Parathyroid adenoma (tissue), 2 donors: ENCODE measurements around the gene IFIT1.
A peak's percentile ranks its signal among the peaks of the same experiment; 100 is the strongest.
"Not testable (repeated sequence)": the region's sequence is repeated elsewhere in the genome, so short reads cannot be mapped to it uniquely, and the experiment has no call there.

Experiments used
- H2AFZ ChIP-seq: fragments of 300-600 bp; sonication (generic); one replicate; pipeline ENCODE4 v1.7.0; 2017; ENCODE audit warnings: antibody characterized with exemption, mild to moderate bottlenecking
- H3K27ac ChIP-seq: fragments of 300-600 bp; sonication (generic); one replicate; pipeline ENCODE4 v1.7.0; 2017
- H3K27me3 ChIP-seq: fragments of 300-600 bp; sonication (generic); one replicate; pipeline ENCODE4 v1.7.0; 2017; ENCODE audit warnings: low read length; ENCODE audit not compliant: control insufficient read depth, insufficient read depth
- H3K36me3 ChIP-seq: fragments of 300-600 bp; sonication (generic); one replicate; pipeline ENCODE4 v1.7.0; 2017; ENCODE audit warnings: low read length; ENCODE audit not compliant: control insufficient read depth, insufficient read depth
- H3K4me1 ChIP-seq: fragments of 300-600 bp; sonication (generic); one replicate; pipeline ENCODE4 v1.7.0; 2017; ENCODE audit warnings: control low read depth
- H3K4me2 ChIP-seq: fragments of 300-600 bp; sonication (generic); one replicate; pipeline ENCODE4 v1.7.0; 2017; ENCODE audit warnings: low read length
- H3K4me3 ChIP-seq: fragments of 300-600 bp; sonication (generic); one replicate; pipeline ENCODE4 v1.7.0; 2017; ENCODE audit warnings: low read depth, low read length
- H3K79me2 ChIP-seq: fragments of 300-600 bp; sonication (generic); one replicate; pipeline ENCODE4 v1.7.0; 2017; ENCODE audit warnings: control low read depth
- H3K9ac ChIP-seq: fragments of 300-600 bp; sonication (generic); one replicate; pipeline ENCODE4 v1.7.0; 2017; ENCODE audit warnings: mild to moderate bottlenecking
- H3K9me3 ChIP-seq: fragments of 300-600 bp; sonication (generic); one replicate; pipeline ENCODE4 v1.7.0; 2017; ENCODE audit warnings: low read length; ENCODE audit not compliant: control insufficient read depth
- TF ChIP-seq, protein P1 (sequence below): fragments of 300-600 bp; sonication (generic); IDR thresholded peaks from one replicate; pipeline ENCODE4 v1.7.0; 2017; ENCODE audit warnings: antibody characterized with exemption, mild to moderate bottlenecking
- donor health status: primary hyperparathyroidism.

The IFIT1 gene

DNA sequence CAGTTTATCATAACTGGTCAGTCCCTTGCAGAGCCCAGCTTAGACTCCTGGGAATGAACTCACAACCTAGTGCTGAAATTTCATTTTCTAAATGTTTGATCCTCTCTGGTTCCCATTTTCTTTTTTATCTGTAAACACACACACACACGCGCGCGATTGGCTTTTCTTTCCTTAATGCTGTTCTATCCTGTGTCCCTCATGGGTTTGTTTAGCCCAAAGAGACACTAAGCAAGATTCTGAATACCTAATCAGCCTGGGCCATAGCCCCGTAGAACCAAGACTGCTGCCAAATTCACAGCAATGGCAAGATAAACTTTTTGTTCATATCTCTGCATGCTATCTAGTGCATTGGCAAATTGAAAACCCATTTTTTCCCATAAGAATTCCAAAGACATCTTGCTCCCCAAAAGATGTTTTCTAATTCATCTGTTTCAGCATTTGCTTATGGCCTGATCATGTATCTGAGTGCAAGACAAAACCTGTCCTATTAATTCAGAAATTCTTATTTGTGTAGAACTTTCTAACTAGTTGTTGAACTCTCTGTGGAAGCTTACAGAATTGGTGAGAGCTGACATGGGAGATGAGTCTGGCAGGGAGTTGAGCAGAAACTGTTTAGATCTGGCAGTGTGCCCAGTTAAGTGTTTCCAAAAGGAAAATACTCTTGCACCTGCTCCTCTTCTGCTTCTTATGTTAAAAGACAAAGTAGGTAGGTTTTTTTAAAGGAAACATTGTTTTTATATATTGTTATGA, 1.8 kb upstream of the IFIT1 start:
- H3K4me3 ChIP-seq: no peak overlapping the region
- no peak overlapping the region for H3K27ac ChIP-seq
- peaks cover 6% of the 10 kb centered on the region for H3K79me2 ChIP-seq
- no peaks in the 10 kb centered on the region for H3K9me3 ChIP-seq
- H3K4me1 ChIP-seq: peaks cover 9% of the 10 kb centered on the region
- no peaks in the 10 kb centered on the region for H3K36me3 ChIP-seq
- H3K27me3 ChIP-seq: no peaks in the 10 kb centered on the region
- peak overlapping the region; percentile 49 for H2AFZ ChIP-seq
- H3K9ac ChIP-seq: no peak overlapping the region
- no peak overlapping the region for H3K4me2 ChIP-seq
- TF ChIP-seq, protein P1, sequence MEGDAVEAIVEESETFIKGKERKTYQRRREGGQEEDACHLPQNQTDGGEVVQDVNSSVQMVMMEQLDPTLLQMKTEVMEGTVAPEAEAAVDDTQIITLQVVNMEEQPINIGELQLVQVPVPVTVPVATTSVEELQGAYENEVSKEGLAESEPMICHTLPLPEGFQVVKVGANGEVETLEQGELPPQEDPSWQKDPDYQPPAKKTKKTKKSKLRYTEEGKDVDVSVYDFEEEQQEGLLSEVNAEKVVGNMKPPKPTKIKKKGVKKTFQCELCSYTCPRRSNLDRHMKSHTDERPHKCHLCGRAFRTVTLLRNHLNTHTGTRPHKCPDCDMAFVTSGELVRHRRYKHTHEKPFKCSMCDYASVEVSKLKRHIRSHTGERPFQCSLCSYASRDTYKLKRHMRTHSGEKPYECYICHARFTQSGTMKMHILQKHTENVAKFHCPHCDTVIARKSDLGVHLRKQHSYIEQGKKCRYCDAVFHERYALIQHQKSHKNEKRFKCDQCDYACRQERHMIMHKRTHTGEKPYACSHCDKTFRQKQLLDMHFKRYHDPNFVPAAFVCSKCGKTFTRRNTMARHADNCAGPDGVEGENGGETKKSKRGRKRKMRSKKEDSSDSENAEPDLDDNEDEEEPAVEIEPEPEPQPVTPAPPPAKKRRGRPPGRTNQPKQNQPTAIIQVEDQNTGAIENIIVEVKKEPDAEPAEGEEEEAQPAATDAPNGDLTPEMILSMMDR: no peak

GRCh38 chr10:89391226-89391576, 1.2 kb upstream of the IFIT1 start:
- H3K27ac ChIP-seq, H3K9me3 ChIP-seq, H3K4me2 ChIP-seq, H3K79me2 ChIP-seq, H3K4me3 ChIP-seq, H3K36me3 ChIP-seq, H3K4me1 ChIP-seq, H3K9ac ChIP-seq, H3K27me3 ChIP-seq, H2AFZ ChIP-seq: not testable (repeated sequence)

GRCh38 chr10:89392974-89393373, 551 bp downstream of the IFIT1 start:
- peak overlapping the region; percentile 73 for H3K4me2 ChIP-seq
- peak overlapping the region; percentile 77 for H3K4me3 ChIP-seq
- H3K27ac ChIP-seq: peak overlapping the region; percentile 79
- no peaks in the 10 kb centered on the region for H3K27me3 ChIP-seq
- H3K36me3 ChIP-seq: no peaks in the 10 kb centered on the region
- no peak overlapping the region for H3K9ac ChIP-seq
- TF ChIP-seq, protein P1: no peak
- H3K4me1 ChIP-seq: peaks cover 9% of the 10 kb centered on the region
- no peaks in the 10 kb centered on the region for H3K9me3 ChIP-seq
- peaks cover 12% of the 10 kb centered on the region for H3K79me2 ChIP-seq
- peak overlapping the region; percentile 81 for H2AFZ ChIP-seq

DNA sequence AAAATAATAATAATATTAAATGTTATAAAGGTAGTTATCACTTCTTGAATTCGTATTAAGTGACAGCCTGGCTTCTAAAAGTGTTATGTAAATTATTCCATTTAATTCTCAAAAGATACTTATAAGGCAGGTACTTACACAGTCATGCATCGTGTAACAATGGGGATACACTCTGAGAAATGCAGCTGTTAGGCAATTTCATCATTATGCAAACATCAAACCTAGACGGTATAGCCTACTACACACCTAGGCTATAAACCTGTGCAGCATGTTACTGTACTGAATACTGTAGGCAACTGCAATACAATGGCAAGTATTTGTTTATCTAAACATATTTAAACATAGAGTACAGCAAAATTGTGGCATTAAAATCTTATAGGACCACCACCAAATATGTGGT, 1.5 kb downstream of the IFIT1 start:
- Histone ChIP-seq H3K27ac (no peak overlapping the region), H3K79me2 (peaks cover 14% of the 10 kb centered on the region), H3K9ac (no peak overlapping the region)

GRCh38 chr10:89395141-89395540, 2.7 kb downstream of the IFIT1 start:
- no peak overlapping the region for H3K9ac ChIP-seq
- no peaks in the 10 kb centered on the region for H3K27me3 ChIP-seq
- peaks cover 9% of the 10 kb centered on the region for H3K4me1 ChIP-seq
- H3K4me3 ChIP-seq: no peak overlapping the region
- no peak overlapping the region for H3K4me2 ChIP-seq
- H3K36me3 ChIP-seq: no peaks in the 10 kb centered on the region
- no peak overlapping the region for H3K27ac ChIP-seq
- no peaks in the 10 kb centered on the region for H3K9me3 ChIP-seq
- TF ChIP-seq, protein P1: no peak
- no peak overlapping the region for H2AFZ ChIP-seq
- H3K79me2 ChIP-seq: peaks cover 14% of the 10 kb centered on the region

More for the DNA sequence above, 1.5 kb downstream of the IFIT1 start:
- H3K27me3 ChIP-seq: no peaks in the 10 kb centered on the region
- H3K36me3 ChIP-seq: no peaks in the 10 kb centered on the region
- peaks cover 9% of the 10 kb centered on the region for H3K4me1 ChIP-seq
- peak overlapping the region; percentile 0 for H3K4me3 ChIP-seq
- no peak overlapping the region for H2AFZ ChIP-seq
- H3K4me2 ChIP-seq: no peak overlapping the region
- TF ChIP-seq, protein P1: no peak
- no peaks in the 10 kb centered on the region for H3K9me3 ChIP-seq
